DOHH2 (cell line): ENCODE data around the gene MOB1B.
"Not testable (repeated sequence)": the region's sequence is repeated elsewhere in the genome, so short reads cannot be mapped to it uniquely, and the experiment has no call there.

Source experiments
- H3F3A ChIP-seq: fragments of 200-600 bp; sonication (generic), shearing (Covaris generic); 2 replicates; pipeline ENCODE4 v1.6.0; 2016; ENCODE audit warnings: antibody characterized with exemption, mild to moderate bottlenecking; ENCODE audit not compliant: control insufficient read depth, insufficient read depth
- H3K27ac ChIP-seq: fragments of 200-600 bp; sonication (generic); 2 replicates; pipeline ENCODE4 v1.5.1; 2014; ENCODE audit warnings: low read depth, mild to moderate bottlenecking, low read length, moderate library complexity
- H3K27me3 ChIP-seq: fragments of 200-600 bp; sonication (generic); 2 replicates; pipeline ENCODE4 v1.6.1; 2014; ENCODE audit warnings: mild to moderate bottlenecking, low read length, mixed read lengths; ENCODE audit not compliant: control insufficient read depth
- H3K36me3 ChIP-seq: fragments of 200-600 bp; sonication (generic); 2 replicates; pipeline ENCODE4 v1.6.1; 2014; ENCODE audit warnings: mild to moderate bottlenecking, low read length, moderate library complexity, mixed read lengths; ENCODE audit not compliant: control insufficient read depth
- H3K4me1 ChIP-seq: fragments of 200-600 bp; sonication (generic); 2 replicates; pipeline ENCODE4 v1.6.1; 2014; ENCODE audit warnings: mild to moderate bottlenecking, low read length, mixed read lengths; ENCODE audit not compliant: control insufficient read depth
- H3K4me2 ChIP-seq: fragments of 200-600 bp; sonication (generic); 2 replicates; pipeline ENCODE4 v1.6.0; 2014; ENCODE audit warnings: mild to moderate bottlenecking, low read length, moderate library complexity
- H3K4me3 ChIP-seq: fragments of 200-600 bp; sonication (generic); 2 replicates; pipeline ENCODE4 v1.5.1; 2014; ENCODE audit warnings: mild to moderate bottlenecking, low read length, mixed read lengths
- H3K79me2 ChIP-seq: fragments of 200-600 bp; sonication (generic); 2 replicates; pipeline ENCODE4 v1.6.1; 2014; ENCODE audit warnings: mild to moderate bottlenecking, low read length, mixed read lengths; ENCODE audit not compliant: control insufficient read depth
- H3K9me2 ChIP-seq: fragments of 200-600 bp; sonication (generic); replicated peaks from 2 replicates; pipeline ENCODE4 v1.6.1; 2014; ENCODE audit warnings: mild to moderate bottlenecking, low read length, mixed read lengths; ENCODE audit not compliant: control insufficient read depth
- H3K9me3 ChIP-seq: fragments of 200-600 bp; sonication (generic); 2 replicates; pipeline ENCODE4 v1.6.1; 2014; ENCODE audit warnings: antibody characterized with exemption, low read length, mixed read lengths; ENCODE audit not compliant: control insufficient read depth, insufficient read depth
- H4K20me1 ChIP-seq: fragments of 200-600 bp; sonication (generic); 2 replicates; pipeline ENCODE4 v1.6.0; 2014; ENCODE audit warnings: low read depth, mild to moderate bottlenecking, antibody characterized with exemption, low read length, moderate library complexity; ENCODE audit not compliant: control insufficient read depth, insufficient read depth
- EZH2phosphoT487 ChIP-seq: fragments of 200-600 bp; sonication (generic); IDR thresholded peaks from 2 replicates; pipeline ENCODE4 v1.6.1; 2017; ENCODE audit warnings: borderline replicate concordance, mild to moderate bottlenecking, antibody characterized with exemption, low read length, moderate library complexity, mixed read lengths
- TF ChIP-seq, protein P1 (sequence below): fragments of 200-600 bp; sonication (generic); IDR thresholded peaks from one replicate; pipeline ENCODE4 v1.5.1; 2014; ENCODE audit warnings: antibody characterized with exemption, mild to moderate bottlenecking, low read depth, low read length; ENCODE audit not compliant: poor library complexity, severe bottlenecking

The MOB1B gene

GRCh38 chr4:71009086-71009485, 106.9 kb downstream of the MOB1B start:
- Histone ChIP-seq H3K4me1 (peaks cover 55% of the 10 kb centered on the region), H4K20me1 (peaks cover 9% of the 10 kb centered on the region), H3K4me2 (peak overlapping the region; percentile 33; the same call in 1 of the 2 replicates), H3K79me2 (peaks cover 96% of the 10 kb centered on the region), H3K9me3 (peaks cover 2% of the 10 kb centered on the region; the same call in 1 of the 2 replicates), H3K36me3 (peaks cover 89% of the 10 kb centered on the region), H3K4me3 (no peak overlapping the region), H3K27ac (peak overlapping the region; percentile 19), H3K9me2 (no peaks in the 10 kb centered on the region), H3F3A (peaks cover 33% of the 10 kb centered on the region), H3K27me3 (no peaks in the 10 kb centered on the region)
- TF ChIP-seq, protein P1, sequence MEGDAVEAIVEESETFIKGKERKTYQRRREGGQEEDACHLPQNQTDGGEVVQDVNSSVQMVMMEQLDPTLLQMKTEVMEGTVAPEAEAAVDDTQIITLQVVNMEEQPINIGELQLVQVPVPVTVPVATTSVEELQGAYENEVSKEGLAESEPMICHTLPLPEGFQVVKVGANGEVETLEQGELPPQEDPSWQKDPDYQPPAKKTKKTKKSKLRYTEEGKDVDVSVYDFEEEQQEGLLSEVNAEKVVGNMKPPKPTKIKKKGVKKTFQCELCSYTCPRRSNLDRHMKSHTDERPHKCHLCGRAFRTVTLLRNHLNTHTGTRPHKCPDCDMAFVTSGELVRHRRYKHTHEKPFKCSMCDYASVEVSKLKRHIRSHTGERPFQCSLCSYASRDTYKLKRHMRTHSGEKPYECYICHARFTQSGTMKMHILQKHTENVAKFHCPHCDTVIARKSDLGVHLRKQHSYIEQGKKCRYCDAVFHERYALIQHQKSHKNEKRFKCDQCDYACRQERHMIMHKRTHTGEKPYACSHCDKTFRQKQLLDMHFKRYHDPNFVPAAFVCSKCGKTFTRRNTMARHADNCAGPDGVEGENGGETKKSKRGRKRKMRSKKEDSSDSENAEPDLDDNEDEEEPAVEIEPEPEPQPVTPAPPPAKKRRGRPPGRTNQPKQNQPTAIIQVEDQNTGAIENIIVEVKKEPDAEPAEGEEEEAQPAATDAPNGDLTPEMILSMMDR, result no peak
- TF ChIP-seq EZH2phosphoT487, result no peak

DNA sequence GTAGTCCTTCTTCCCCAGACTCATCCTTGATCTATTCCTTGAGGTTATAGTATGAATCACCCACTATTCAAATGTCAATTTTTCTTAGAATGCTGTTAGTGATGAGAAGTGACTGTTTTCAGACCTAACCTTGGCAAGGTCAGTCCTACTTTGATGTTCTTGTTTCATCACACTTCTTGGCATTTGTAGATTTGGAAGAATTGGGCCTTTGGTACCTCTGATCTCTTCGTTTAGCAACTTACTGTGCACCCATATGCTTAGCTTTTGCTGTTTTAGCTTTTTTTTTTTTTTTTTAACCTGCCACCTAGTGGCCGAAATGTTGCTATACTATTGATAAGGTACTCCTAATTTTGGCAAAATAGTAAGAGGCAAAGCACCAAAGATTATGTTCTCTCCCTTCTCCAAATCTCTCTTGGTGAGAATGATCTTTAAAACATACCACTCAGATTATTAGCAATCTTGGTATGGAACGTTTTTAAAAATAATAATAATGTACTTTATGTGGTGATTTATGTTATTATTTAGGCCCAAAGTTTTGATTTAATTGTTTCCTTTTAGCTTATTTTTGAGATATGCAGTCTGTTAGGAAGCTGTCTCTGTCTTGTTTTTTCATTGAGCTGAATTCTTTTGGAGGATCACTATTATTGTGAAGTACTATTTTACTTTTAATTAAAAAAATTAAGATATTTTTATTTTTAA, 107.9 kb downstream of the MOB1B start:
- H3K4me3 ChIP-seq, result no peak overlapping the region
- TF ChIP-seq, protein P1, result peak; percentile 81
- TF ChIP-seq EZH2phosphoT487, result no peak
- H3K27me3 ChIP-seq, result no peaks in the 10 kb centered on the region
- H4K20me1 ChIP-seq, result peaks cover 9% of the 10 kb centered on the region; the same call in 1 of the 2 replicates
- peaks cover 80% of the 10 kb centered on the region for H3K36me3 ChIP-seq
- H3K9me3 ChIP-seq, result peaks cover 2% of the 10 kb centered on the region; the same call in 1 of the 2 replicates
- peaks cover 33% of the 10 kb centered on the region for H3F3A ChIP-seq
- H3K79me2 ChIP-seq, result peaks cover 95% of the 10 kb centered on the region
- H3K9me2 ChIP-seq, result no peaks in the 10 kb centered on the region
- peaks cover 45% of the 10 kb centered on the region for H3K4me1 ChIP-seq
- H3K27ac ChIP-seq, result peak overlapping the region; percentile 19
- H3K4me2 ChIP-seq, result peak overlapping the region; percentile 33

GRCh38 chr4:71011451-71011850, 109.3 kb downstream of the MOB1B start:
- H3K27me3 ChIP-seq, result no peaks in the 10 kb centered on the region
- H3K9me3 ChIP-seq, result peaks cover 2% of the 10 kb centered on the region; the same call in 1 of the 2 replicates
- peaks cover 32% of the 10 kb centered on the region for H3K4me1 ChIP-seq
- H3K4me2 ChIP-seq, result no peak overlapping the region
- H3K79me2 ChIP-seq, result peaks cover 89% of the 10 kb centered on the region
- TF ChIP-seq, protein P1, result no peak
- TF ChIP-seq EZH2phosphoT487, result no peak
- peaks cover 9% of the 10 kb centered on the region; the same call in 1 of the 2 replicates for H4K20me1 ChIP-seq
- H3K9me2 ChIP-seq, result no peaks in the 10 kb centered on the region
- H3K36me3 ChIP-seq, result peaks cover 69% of the 10 kb centered on the region
- peaks cover 30% of the 10 kb centered on the region for H3F3A ChIP-seq
- H3K4me3 ChIP-seq, result no peak overlapping the region
- H3K27ac ChIP-seq, result no peak overlapping the region

DNA sequence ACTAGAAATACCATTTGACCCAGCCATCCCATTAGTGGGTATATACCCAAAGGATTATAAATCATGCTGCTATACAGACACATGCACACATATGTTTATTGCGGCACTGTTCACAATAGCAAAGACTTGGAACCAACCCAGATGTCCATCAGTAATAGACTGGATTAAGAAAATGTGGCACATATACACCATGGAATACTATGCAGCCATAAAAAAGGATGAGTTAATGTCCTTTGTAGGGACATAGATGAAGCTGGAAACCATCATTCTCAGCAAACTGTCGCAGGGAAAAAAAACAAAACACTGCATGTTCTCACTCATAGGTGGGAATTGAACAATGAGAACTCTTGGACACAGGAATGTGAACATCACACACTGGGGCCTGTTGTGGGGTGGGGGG, 115.2 kb downstream of the MOB1B start:
- not testable (repeated sequence) for H3F3A ChIP-seq, H3K27ac ChIP-seq, H3K27me3 ChIP-seq, H3K9me2 ChIP-seq, H3K4me1 ChIP-seq, H3K4me2 ChIP-seq, H4K20me1 ChIP-seq, H3K9me3 ChIP-seq, H3K4me3 ChIP-seq
- peaks cover 87% of the 10 kb centered on the region for H3K79me2 ChIP-seq
- H3K36me3 ChIP-seq, result peaks cover 47% of the 10 kb centered on the region
